Neural cell (in vitro differentiated cells): Measurements from ENCODE around the gene TMCO1. TPM values are rescaled to one million over a fixed set of nuclear protein-coding genes. Genes with fewer than 3 reads are reported as not detected.

ENCODE experiments used
- H2AFZ ChIP-seq: fragments of 200-600, 300-800 bp; sonication (generic), shearing (Covaris generic); 2 replicates; pipeline ENCODE4 v1.6.0; 2014; ENCODE audit warnings: low read depth, mild to moderate bottlenecking, antibody characterized with exemption, low read length, moderate library complexity
- H3F3A ChIP-seq: fragments of 200-600 bp; shearing (Covaris generic); 2 replicates; pipeline ENCODE4 v1.6.1; 2016; ENCODE audit warnings: mild to moderate bottlenecking, moderate library complexity, mixed read lengths, antibody characterized with exemption, low read length; ENCODE audit not compliant: insufficient read depth, poor library complexity, severe bottlenecking
- H3K27ac ChIP-seq: fragments of 200-600, 300-800 bp; sonication (generic), shearing (Covaris generic); 2 replicates; pipeline ENCODE4 v1.5.1; 2014; ENCODE audit warnings: mild to moderate bottlenecking, low read length, moderate library complexity
- H3K27me3 ChIP-seq: fragments of 300-800, 200-600 bp; sonication (generic), shearing (Covaris generic); 2 replicates; pipeline ENCODE4 v1.6.0; 2014; ENCODE audit warnings: mild to moderate bottlenecking, low read depth, low read length, moderate library complexity; ENCODE audit not compliant: insufficient read depth
- H3K36me3 ChIP-seq: fragments of 300-800, 200-600 bp; sonication (generic), shearing (Covaris generic); 2 replicates; pipeline ENCODE4 v1.5.1; 2014; ENCODE audit warnings: mild to moderate bottlenecking, antibody characterized with exemption, low read length, moderate library complexity; ENCODE audit not compliant: insufficient read depth
- H3K4me2 ChIP-seq: fragments of 300-800, 200-600 bp; sonication (generic), shearing (Covaris generic); 2 replicates; pipeline ENCODE4 v1.6.0; 2014; ENCODE audit warnings: mild to moderate bottlenecking, low read length
- H3K4me3 ChIP-seq: fragments of 300-800, 200-600 bp; sonication (generic), shearing (Covaris generic); 2 replicates; pipeline ENCODE4 v1.5.1; 2014; ENCODE audit warnings: mild to moderate bottlenecking, low read length, moderate library complexity
- H3K79me2 ChIP-seq: fragments of 200-600 bp; shearing (Covaris generic); replicated peaks from 2 replicates; pipeline ENCODE4 v1.6.0; 2014; ENCODE audit warnings: mild to moderate bottlenecking, low read length, moderate library complexity; ENCODE audit not compliant: insufficient read depth
- H3K9ac ChIP-seq: fragments of 300-800, 200-600 bp; sonication (generic), shearing (Covaris generic); 2 replicates; pipeline ENCODE4 v1.6.1; 2016; ENCODE audit warnings: mild to moderate bottlenecking, low read length, mixed read lengths
- H3K9me2 ChIP-seq: fragments of 200-600 bp; shearing (Covaris generic); 2 replicates; pipeline ENCODE4 v1.6.1; 2016; ENCODE audit warnings: mild to moderate bottlenecking, low read length, mixed read lengths; ENCODE audit not compliant: insufficient read depth
- H3K9me3 ChIP-seq: fragments of 200-600, 300-800 bp; sonication (generic), shearing (Covaris generic); 2 replicates; pipeline ENCODE4 v1.6.1; 2016; ENCODE audit warnings: mild to moderate bottlenecking, mixed run types, low read length, moderate library complexity, mixed read lengths
- H4K20me1 ChIP-seq: fragments of 200-600 bp; shearing (Covaris generic); 2 replicates; pipeline ENCODE4 v1.6.1; 2016; ENCODE audit warnings: mild to moderate bottlenecking, mixed run types; ENCODE audit not compliant: insufficient read depth
- CTCF ChIP-seq: fragments of 450-650 bp; IDR thresholded peaks from 2 replicates; pipeline ENCODE4 v1.5.1; 2014; ENCODE audit warnings: antibody characterized with exemption, mild to moderate bottlenecking, moderate library complexity; ENCODE audit not compliant: poor library complexity, severe bottlenecking
- EP300 ChIP-seq: fragments of 450-650 bp; conservative IDR thresholded peaks from 2 replicates; pipeline ENCODE4 v1.6.1; 2014; ENCODE audit warnings: antibody characterized with exemption, mild to moderate bottlenecking, moderate library complexity; ENCODE audit not compliant: poor library complexity, severe bottlenecking
- EZH2 ChIP-seq: fragments of 200-600, 300-800 bp; shearing (Covaris generic), sonication (generic); IDR thresholded peaks from 2 replicates; pipeline ENCODE4 v1.6.1; 2014; ENCODE audit warnings: antibody characterized with exemption, low read length, borderline replicate concordance, mild to moderate bottlenecking; ENCODE audit not compliant: insufficient read depth, poor library complexity, severe bottlenecking
- MXI1 ChIP-seq: fragments of 450-650 bp; conservative IDR thresholded peaks from 2 replicates; pipeline ENCODE4 v1.6.1; 2014; ENCODE audit warnings: antibody characterized with exemption, mild to moderate bottlenecking; ENCODE audit not compliant: poor library complexity, severe bottlenecking
- POLR2AphosphoS5 ChIP-seq: IDR thresholded peaks from 2 replicates; pipeline ENCODE4 v1.6.1; 2012
- RAD21 ChIP-seq: fragments of 450-650 bp; conservative IDR thresholded peaks from 2 replicates; pipeline ENCODE4 v1.6.1; 2014; ENCODE audit warnings: antibody characterized with exemption, mild to moderate bottlenecking, moderate library complexity
- REST ChIP-seq: IDR thresholded peaks from 2 replicates; pipeline ENCODE4 v1.6.1; 2012; ENCODE audit warnings: borderline replicate concordance
- SMC3 ChIP-seq: fragments of 450-650 bp; conservative IDR thresholded peaks from 2 replicates; pipeline ENCODE4 v1.6.1; 2014; ENCODE audit warnings: antibody characterized with exemption, mild to moderate bottlenecking, moderate library complexity; ENCODE audit not compliant: poor library complexity
- TAF1 ChIP-seq: IDR thresholded peaks from 2 replicates; pipeline ENCODE4 v1.6.1; 2012; ENCODE audit warnings: low read depth
- polyA plus RNA-seq: library from polyadenylated mRNA; depleted of rRNA; stranded (reverse); fragments of >200 nt; gene quantifications from 2 replicates; pipeline ENCODE4 v1.2.3, GENCODE V29; 2014

Gene TMCO1
- polyA plus RNA-seq, 1 donor from 2014 or later: 137 TPM

- Histone ChIP-seq H4K20me1 (no peaks in the 10 kb centered on the region), H2AFZ (peak within 1 kb of the TSS; percentile 93), H3K9ac (peak within 1 kb of the TSS; percentile 85), H3K27ac (peak within 1 kb of the TSS; percentile 83), H3K79me2 (peaks cover 16% of the 10 kb centered on the region), H3K27me3 (no peaks in the 10 kb centered on the region), H3K36me3 (no peaks in the 10 kb centered on the region), H3K4me2 (peak within 1 kb of the TSS; percentile 63), H3K9me2 (no peaks in the 10 kb centered on the region), H3F3A (no peaks in the 10 kb centered on the region), H3K4me3 (peak within 1 kb of the TSS; percentile 98), H3K9me3 (no peaks in the 10 kb centered on the region)
- peak; percentile 67 for TF ChIP-seq TAF1
- peak; percentile 74 for TF ChIP-seq POLR2AphosphoS5
- peak; percentile 78 for TF ChIP-seq MXI1
- TF ChIP-seq REST: peak; percentile 58
- TF ChIP-seq RAD21: no peak
- TF ChIP-seq EP300: no peak
- TF ChIP-seq EZH2: no peak
- peak; percentile 69 for TF ChIP-seq CTCF
- peak; percentile 55 for TF ChIP-seq SMC3
These were observed 70.5 kb downstream of the TMCO1 start, which contains the start of gene ALDH9A1 for GRCh38 chr1:165697881-165698760. TSS of gene ALDH9A1 (minus strand) at chr1:165698562. CDS start at chr1:165698558, 4 bp downstream.

- H4K20me1 ChIP-seq: no peaks in the 10 kb centered on the region
- no peak overlapping the region for H3K9ac ChIP-seq
- H2AFZ ChIP-seq: no peak overlapping the region
- H3K9me2 ChIP-seq: no peaks in the 10 kb centered on the region
- no peak overlapping the region for H3K27ac ChIP-seq
- peak overlapping the region; percentile 98 for H3K4me3 ChIP-seq
- H3K36me3 ChIP-seq: no peaks in the 10 kb centered on the region
- no peaks in the 10 kb centered on the region for H3K27me3 ChIP-seq
- TF ChIP-seq SMC3 (no peak), MXI1 (no peak), REST (no peak), CTCF (no peak), EZH2 (no peak), RAD21 (no peak), TAF1 (no peak), EP300 (no peak), POLR2AphosphoS5 (no peak)
- no peaks in the 10 kb centered on the region for H3K9me3 ChIP-seq
- H3F3A ChIP-seq: no peaks in the 10 kb centered on the region
- H3K79me2 ChIP-seq: peaks cover 16% of the 10 kb centered on the region
- H3K4me2 ChIP-seq: no peak overlapping the region
These were observed 71.2 kb downstream of the TMCO1 start for GRCh38 chr1:165697491-165697880.
